ENCODE data around the gene CCDC74B.
"Not testable (repeated sequence)": the region's sequence is repeated elsewhere in the genome, so short reads cannot be mapped to it uniquely, and the experiment has no call there.

CCDC74B gene

DNA sequence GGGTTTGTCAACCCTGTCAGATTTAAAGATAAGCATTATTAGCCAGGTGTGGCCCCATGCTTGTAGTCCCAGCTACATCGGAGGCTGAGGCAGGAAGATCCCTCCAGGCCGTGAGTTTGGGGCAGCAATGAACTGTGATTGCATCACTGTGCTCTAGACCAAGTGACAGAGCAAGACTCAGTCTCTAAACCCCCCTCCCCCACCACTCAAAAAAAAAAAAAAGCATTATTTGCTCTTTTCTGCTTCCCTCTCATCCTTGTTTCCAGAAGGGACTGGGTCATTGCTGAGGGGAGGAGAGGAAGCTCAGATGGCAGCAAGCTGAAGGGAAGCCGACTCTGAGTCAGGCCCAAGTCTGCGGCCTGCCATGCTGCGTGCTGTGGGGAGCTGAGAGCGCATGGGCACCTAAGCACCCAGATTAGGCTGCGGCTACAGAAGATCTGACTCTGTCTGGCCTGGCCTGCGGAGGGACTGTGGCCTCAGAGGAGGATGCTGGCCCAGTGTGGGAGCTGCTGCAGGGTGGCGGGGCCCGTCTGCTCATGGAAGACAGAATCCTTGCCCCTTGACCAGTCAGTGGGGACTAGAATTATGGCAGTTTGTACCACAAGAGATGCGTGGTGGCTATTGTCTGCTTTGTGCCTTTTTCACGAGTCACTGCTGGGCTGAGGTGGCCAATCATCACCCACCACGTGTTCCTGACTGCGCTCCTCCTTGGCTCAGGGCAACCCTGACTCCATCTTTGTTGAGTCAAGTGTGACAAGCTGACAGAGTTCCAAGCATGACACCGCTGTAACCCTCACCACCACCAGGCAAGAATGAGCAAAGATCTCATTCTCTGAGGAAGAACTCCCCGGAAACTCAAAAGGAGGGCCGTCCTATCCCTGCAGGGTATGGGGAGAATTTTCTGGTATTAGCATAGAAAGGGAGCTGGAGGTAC, 43.2 kb upstream of the CCDC74B start:
- not testable (repeated sequence) for H3F3A ChIP-seq (ENCODE audit: low read depth); H3K9me2 ChIP-seq (replicated peaks; ENCODE audit: low read depth, low read length); H3K27me3 ChIP-seq (ENCODE audit: insufficient read depth, low read length, poor library complexity, severe bottlenecking); H3K9ac ChIP-seq (ENCODE audit: low read depth, low read length, poor library complexity, severe bottlenecking); H3K9me3 ChIP-seq (ENCODE audit: insufficient read depth, low read depth, low read length); H2AFZ ChIP-seq (ENCODE audit: low read length); H3K4me3 ChIP-seq (ENCODE audit: low read length, poor library complexity, severe bottlenecking); H3K4me2 ChIP-seq (ENCODE audit: low read depth, low read length, poor library complexity, severe bottlenecking); H3K36me3 ChIP-seq (ENCODE audit: insufficient read depth, low read length)
- Histone ChIP-seq H4K20me1 (ENCODE audit: insufficient read depth, low read length, poor library complexity, severe bottlenecking) (peaks cover 22% of the 10 kb centered on the region), H3K4me1 (ENCODE audit: insufficient read depth, low read length, poor library complexity, severe bottlenecking) (peaks cover 15% of the 10 kb centered on the region), H3K79me2 (ENCODE audit: insufficient read depth, low read length) (peaks cover 34% of the 10 kb centered on the region)

- Histone ChIP-seq H3K9me2 (replicated peaks; ENCODE audit: low read depth, low read length) (no peaks in the 10 kb centered on the region), H3K27me3 (ENCODE audit: insufficient read depth, low read length, poor library complexity, severe bottlenecking) (no peaks in the 10 kb centered on the region), H3K9me3 (ENCODE audit: insufficient read depth, low read depth, low read length) (no peaks in the 10 kb centered on the region), H3K79me2 (ENCODE audit: insufficient read depth, low read length) (peaks cover 41% of the 10 kb centered on the region), H3F3A (ENCODE audit: low read depth) (no peaks in the 10 kb centered on the region), H2AFZ (ENCODE audit: low read length) (no peak overlapping the region), H3K4me3 (ENCODE audit: low read length, poor library complexity, severe bottlenecking) (no peak overlapping the region), H3K36me3 (ENCODE audit: insufficient read depth, low read length) (no peaks in the 10 kb centered on the region), H3K4me2 (ENCODE audit: low read depth, low read length, poor library complexity, severe bottlenecking) (no peak overlapping the region), H4K20me1 (ENCODE audit: insufficient read depth, low read length, poor library complexity, severe bottlenecking) (peaks cover 22% of the 10 kb centered on the region), H3K4me1 (ENCODE audit: insufficient read depth, low read length, poor library complexity, severe bottlenecking) (peaks cover 17% of the 10 kb centered on the region), H3K9ac (ENCODE audit: low read depth, low read length, poor library complexity, severe bottlenecking) (no peak overlapping the region)
- TF ChIP-seq, protein P1, sequence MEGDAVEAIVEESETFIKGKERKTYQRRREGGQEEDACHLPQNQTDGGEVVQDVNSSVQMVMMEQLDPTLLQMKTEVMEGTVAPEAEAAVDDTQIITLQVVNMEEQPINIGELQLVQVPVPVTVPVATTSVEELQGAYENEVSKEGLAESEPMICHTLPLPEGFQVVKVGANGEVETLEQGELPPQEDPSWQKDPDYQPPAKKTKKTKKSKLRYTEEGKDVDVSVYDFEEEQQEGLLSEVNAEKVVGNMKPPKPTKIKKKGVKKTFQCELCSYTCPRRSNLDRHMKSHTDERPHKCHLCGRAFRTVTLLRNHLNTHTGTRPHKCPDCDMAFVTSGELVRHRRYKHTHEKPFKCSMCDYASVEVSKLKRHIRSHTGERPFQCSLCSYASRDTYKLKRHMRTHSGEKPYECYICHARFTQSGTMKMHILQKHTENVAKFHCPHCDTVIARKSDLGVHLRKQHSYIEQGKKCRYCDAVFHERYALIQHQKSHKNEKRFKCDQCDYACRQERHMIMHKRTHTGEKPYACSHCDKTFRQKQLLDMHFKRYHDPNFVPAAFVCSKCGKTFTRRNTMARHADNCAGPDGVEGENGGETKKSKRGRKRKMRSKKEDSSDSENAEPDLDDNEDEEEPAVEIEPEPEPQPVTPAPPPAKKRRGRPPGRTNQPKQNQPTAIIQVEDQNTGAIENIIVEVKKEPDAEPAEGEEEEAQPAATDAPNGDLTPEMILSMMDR (conservative IDR thresholded peaks at IDR 0.05; ENCODE audit: low read length) = no peak
- TF ChIP-seq EZH2phosphoT487 (IDR thresholded peaks at IDR 0.05; ENCODE audit: borderline replicate concordance) = no peak
These were observed 42.4 kb upstream of the CCDC74B start for GRCh38 chr2:130187268-130187667.

- Histone ChIP-seq H3K27me3 (ENCODE audit: insufficient read depth, low read length, poor library complexity, severe bottlenecking) (no peaks in the 10 kb centered on the region), H3K9me2 (replicated peaks; ENCODE audit: low read depth, low read length) (no peaks in the 10 kb centered on the region), H3K4me1 (ENCODE audit: insufficient read depth, low read length, poor library complexity, severe bottlenecking) (peaks cover 17% of the 10 kb centered on the region), H3F3A (ENCODE audit: low read depth) (no peaks in the 10 kb centered on the region), H3K4me3 (ENCODE audit: low read length, poor library complexity, severe bottlenecking) (no peak overlapping the region), H3K36me3 (ENCODE audit: insufficient read depth, low read length) (no peaks in the 10 kb centered on the region), H4K20me1 (ENCODE audit: insufficient read depth, low read length, poor library complexity, severe bottlenecking) (peaks cover 22% of the 10 kb centered on the region), H3K9ac (ENCODE audit: low read depth, low read length, poor library complexity, severe bottlenecking) (no peak overlapping the region), H3K4me2 (ENCODE audit: low read depth, low read length, poor library complexity, severe bottlenecking) (peak overlapping the region; percentile 21), H3K79me2 (ENCODE audit: insufficient read depth, low read length) (peaks cover 43% of the 10 kb centered on the region), H2AFZ (ENCODE audit: low read length) (no peak overlapping the region), H3K9me3 (ENCODE audit: insufficient read depth, low read depth, low read length) (no peaks in the 10 kb centered on the region)
- TF ChIP-seq EZH2phosphoT487 (IDR thresholded peaks at IDR 0.05; ENCODE audit: borderline replicate concordance) = no peak
- TF ChIP-seq, protein P1 (conservative IDR thresholded peaks at IDR 0.05; ENCODE audit: low read length) = no peak
These were observed 41.5 kb upstream of the CCDC74B start for GRCh38 chr2:130186391-130186790.

All from Loucy (cell line).